H1 (cell line): ENCODE results near the gene EMX1. TPM values are rescaled to one million over a fixed set of nuclear protein-coding genes. Genes with fewer than 3 reads are reported as not detected.

ENCODE experiments used
- CREB1 ChIP-seq: IDR thresholded peaks from 2 replicates; pipeline ENCODE4 v1.6.1; 2012; ENCODE audit warnings: inconsistent platforms
- KDM4A ChIP-seq: IDR thresholded peaks from one replicate; pipeline ENCODE4 v1.7.1; 2012; ENCODE audit warnings: low read depth, mild to moderate bottlenecking, moderate library complexity, low read length, inconsistent platforms; ENCODE audit not compliant: severe bottlenecking
- polyA plus RNA-seq, 7 experiments: library from polyadenylated mRNA; depleted of rRNA in 3 of 7; stranded (reverse) in 5 of 7; unstranded in 2 of 7; fragments of >200 nt in 5 of 7; fragments of 200-250 nt in 2 of 7; gene quantifications; 1 replicate in 5 of 7; 2 replicates in 1 of 7; 4 replicates in 1 of 7; pipeline versions ENCODE4 v1.2.1 to v1.2.3, GENCODE V29; 2011 to 2013; ENCODE audit warnings: missing spikeins in 2 of 7, mixed read lengths in 2 of 7
- total RNA-seq: library from RNA; stranded (reverse); fragmentation: NEBNext Ultra II Directional; extraction: Animal tissue kit (Norgen Biotek cat#: 25700); gene quantifications from 2 replicates; pipeline ENCODE4 v1.2.1, GENCODE V29; 2021
- TF ChIP-seq, protein P1 (sequence below): fragments of 300-600 bp; sonication (generic); IDR thresholded peaks from 2 replicates; pipeline ENCODE4 v1.7.1; 2012; ENCODE audit warnings: low read length, moderate library complexity, mild to moderate bottlenecking, inconsistent platforms; ENCODE audit not compliant: insufficient replicate concordance

EMX1 gene
- total and polyA plus RNA-seq, 2 of the 8 experiments (the other 6 are each of a cell fraction or from before 2014, with no cell fraction given), result 2.4 to 4.9 TPM

DNA sequence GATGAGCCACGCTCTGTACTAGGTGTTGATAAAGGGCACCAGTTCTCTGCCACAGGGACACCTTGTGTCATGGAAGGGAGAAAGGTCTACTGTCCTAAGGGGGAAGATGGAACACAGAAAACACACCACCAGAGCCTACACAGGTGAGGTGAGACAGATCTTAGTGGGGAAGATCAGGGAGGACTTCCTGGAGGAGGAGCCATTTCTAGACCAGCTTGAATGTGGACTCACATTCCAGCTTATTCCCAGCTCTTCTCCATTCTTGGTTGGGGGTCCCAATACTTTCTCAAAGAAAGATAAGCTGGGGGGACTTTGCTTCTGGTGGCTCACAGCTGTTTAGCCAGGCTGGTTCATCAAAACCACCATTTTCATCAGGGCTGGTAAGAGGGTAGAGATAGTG is 36.2 kb downstream of the EMX1 start (continued):
- TF ChIP-seq, protein P1, sequence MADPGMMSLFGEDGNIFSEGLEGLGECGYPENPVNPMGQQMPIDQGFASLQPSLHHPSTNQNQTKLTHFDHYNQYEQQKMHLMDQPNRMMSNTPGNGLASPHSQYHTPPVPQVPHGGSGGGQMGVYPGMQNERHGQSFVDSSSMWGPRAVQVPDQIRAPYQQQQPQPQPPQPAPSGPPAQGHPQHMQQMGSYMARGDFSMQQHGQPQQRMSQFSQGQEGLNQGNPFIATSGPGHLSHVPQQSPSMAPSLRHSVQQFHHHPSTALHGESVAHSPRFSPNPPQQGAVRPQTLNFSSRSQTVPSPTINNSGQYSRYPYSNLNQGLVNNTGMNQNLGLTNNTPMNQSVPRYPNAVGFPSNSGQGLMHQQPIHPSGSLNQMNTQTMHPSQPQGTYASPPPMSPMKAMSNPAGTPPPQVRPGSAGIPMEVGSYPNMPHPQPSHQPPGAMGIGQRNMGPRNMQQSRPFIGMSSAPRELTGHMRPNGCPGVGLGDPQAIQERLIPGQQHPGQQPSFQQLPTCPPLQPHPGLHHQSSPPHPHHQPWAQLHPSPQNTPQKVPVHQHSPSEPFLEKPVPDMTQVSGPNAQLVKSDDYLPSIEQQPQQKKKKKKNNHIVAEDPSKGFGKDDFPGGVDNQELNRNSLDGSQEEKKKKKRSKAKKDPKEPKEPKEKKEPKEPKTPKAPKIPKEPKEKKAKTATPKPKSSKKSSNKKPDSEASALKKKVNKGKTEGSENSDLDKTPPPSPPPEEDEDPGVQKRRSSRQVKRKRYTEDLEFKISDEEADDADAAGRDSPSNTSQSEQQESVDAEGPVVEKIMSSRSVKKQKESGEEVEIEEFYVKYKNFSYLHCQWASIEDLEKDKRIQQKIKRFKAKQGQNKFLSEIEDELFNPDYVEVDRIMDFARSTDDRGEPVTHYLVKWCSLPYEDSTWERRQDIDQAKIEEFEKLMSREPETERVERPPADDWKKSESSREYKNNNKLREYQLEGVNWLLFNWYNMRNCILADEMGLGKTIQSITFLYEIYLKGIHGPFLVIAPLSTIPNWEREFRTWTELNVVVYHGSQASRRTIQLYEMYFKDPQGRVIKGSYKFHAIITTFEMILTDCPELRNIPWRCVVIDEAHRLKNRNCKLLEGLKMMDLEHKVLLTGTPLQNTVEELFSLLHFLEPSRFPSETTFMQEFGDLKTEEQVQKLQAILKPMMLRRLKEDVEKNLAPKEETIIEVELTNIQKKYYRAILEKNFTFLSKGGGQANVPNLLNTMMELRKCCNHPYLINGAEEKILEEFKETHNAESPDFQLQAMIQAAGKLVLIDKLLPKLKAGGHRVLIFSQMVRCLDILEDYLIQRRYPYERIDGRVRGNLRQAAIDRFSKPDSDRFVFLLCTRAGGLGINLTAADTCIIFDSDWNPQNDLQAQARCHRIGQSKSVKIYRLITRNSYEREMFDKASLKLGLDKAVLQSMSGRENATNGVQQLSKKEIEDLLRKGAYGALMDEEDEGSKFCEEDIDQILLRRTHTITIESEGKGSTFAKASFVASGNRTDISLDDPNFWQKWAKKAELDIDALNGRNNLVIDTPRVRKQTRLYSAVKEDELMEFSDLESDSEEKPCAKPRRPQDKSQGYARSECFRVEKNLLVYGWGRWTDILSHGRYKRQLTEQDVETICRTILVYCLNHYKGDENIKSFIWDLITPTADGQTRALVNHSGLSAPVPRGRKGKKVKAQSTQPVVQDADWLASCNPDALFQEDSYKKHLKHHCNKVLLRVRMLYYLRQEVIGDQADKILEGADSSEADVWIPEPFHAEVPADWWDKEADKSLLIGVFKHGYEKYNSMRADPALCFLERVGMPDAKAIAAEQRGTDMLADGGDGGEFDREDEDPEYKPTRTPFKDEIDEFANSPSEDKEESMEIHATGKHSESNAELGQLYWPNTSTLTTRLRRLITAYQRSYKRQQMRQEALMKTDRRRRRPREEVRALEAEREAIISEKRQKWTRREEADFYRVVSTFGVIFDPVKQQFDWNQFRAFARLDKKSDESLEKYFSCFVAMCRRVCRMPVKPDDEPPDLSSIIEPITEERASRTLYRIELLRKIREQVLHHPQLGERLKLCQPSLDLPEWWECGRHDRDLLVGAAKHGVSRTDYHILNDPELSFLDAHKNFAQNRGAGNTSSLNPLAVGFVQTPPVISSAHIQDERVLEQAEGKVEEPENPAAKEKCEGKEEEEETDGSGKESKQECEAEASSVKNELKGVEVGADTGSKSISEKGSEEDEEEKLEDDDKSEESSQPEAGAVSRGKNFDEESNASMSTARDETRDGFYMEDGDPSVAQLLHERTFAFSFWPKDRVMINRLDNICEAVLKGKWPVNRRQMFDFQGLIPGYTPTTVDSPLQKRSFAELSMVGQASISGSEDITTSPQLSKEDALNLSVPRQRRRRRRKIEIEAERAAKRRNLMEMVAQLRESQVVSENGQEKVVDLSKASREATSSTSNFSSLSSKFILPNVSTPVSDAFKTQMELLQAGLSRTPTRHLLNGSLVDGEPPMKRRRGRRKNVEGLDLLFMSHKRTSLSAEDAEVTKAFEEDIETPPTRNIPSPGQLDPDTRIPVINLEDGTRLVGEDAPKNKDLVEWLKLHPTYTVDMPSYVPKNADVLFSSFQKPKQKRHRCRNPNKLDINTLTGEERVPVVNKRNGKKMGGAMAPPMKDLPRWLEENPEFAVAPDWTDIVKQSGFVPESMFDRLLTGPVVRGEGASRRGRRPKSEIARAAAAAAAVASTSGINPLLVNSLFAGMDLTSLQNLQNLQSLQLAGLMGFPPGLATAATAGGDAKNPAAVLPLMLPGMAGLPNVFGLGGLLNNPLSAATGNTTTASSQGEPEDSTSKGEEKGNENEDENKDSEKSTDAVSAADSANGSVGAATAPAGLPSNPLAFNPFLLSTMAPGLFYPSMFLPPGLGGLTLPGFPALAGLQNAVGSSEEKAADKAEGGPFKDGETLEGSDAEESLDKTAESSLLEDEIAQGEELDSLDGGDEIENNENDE, result no peak
- TF ChIP-seq CREB1 (no peak), KDM4A (no peak)
